Measurements from ENCODE around the gene DCXR.

DCXR gene

DNA sequence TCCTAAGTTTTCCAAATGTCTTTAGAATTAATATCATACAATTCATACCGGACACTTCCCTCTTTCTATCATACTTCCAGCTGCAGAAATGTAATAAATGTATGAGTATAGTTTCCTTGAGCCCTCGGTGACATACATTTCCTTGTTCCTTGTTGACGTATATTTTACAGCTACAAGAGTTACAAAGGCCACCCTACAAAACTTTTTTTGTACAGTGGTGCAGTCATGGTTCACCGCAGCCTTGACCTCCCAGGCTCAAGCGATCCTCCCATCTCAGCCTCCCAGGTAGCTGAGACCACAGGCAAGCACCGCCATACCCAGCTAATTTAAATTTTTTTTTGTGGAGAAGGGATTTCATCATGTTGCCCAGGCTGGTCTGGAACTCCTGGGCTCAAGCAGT, 35.3 kb upstream of the DCXR start:
- H3K4me1 ChIP-seq (ENCODE audit: control insufficient read depth, insufficient read depth, low read length) = no peaks in the 10 kb centered on the region
- no peak overlapping the region for H3K27ac ChIP-seq (ENCODE audit: extremely low read depth, low read depth, low read length)
- no peaks in the 10 kb centered on the region for H3K9me3 ChIP-seq (ENCODE audit: control insufficient read depth, insufficient read depth, low read depth, low read length)
- H3K4me3 ChIP-seq (ENCODE audit: low read depth, low read length) = no peak overlapping the region
- POLR2A ChIA-PET = interaction anchor here (0.7 to 1.2 kb wide), 3 partner anchors 9 to 35 kb away, joined by 3 to 4 read pairs (median 3); partner anchors contain the start of gene DCXR
- TF ChIP-seq, protein P1, sequence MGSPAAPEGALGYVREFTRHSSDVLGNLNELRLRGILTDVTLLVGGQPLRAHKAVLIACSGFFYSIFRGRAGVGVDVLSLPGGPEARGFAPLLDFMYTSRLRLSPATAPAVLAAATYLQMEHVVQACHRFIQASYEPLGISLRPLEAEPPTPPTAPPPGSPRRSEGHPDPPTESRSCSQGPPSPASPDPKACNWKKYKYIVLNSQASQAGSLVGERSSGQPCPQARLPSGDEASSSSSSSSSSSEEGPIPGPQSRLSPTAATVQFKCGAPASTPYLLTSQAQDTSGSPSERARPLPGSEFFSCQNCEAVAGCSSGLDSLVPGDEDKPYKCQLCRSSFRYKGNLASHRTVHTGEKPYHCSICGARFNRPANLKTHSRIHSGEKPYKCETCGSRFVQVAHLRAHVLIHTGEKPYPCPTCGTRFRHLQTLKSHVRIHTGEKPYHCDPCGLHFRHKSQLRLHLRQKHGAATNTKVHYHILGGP (tag by site-specific recombination; IDR thresholded peaks at IDR 0.05) = no peak
- no peak for TF ChIP-seq ZNF747 (tag by site-specific recombination; IDR thresholded peaks at IDR 0.05)
- no peak for TF ChIP-seq ZNF248 (tag by site-specific recombination; IDR thresholded peaks at IDR 0.05)
- TF ChIP-seq, protein P2, sequence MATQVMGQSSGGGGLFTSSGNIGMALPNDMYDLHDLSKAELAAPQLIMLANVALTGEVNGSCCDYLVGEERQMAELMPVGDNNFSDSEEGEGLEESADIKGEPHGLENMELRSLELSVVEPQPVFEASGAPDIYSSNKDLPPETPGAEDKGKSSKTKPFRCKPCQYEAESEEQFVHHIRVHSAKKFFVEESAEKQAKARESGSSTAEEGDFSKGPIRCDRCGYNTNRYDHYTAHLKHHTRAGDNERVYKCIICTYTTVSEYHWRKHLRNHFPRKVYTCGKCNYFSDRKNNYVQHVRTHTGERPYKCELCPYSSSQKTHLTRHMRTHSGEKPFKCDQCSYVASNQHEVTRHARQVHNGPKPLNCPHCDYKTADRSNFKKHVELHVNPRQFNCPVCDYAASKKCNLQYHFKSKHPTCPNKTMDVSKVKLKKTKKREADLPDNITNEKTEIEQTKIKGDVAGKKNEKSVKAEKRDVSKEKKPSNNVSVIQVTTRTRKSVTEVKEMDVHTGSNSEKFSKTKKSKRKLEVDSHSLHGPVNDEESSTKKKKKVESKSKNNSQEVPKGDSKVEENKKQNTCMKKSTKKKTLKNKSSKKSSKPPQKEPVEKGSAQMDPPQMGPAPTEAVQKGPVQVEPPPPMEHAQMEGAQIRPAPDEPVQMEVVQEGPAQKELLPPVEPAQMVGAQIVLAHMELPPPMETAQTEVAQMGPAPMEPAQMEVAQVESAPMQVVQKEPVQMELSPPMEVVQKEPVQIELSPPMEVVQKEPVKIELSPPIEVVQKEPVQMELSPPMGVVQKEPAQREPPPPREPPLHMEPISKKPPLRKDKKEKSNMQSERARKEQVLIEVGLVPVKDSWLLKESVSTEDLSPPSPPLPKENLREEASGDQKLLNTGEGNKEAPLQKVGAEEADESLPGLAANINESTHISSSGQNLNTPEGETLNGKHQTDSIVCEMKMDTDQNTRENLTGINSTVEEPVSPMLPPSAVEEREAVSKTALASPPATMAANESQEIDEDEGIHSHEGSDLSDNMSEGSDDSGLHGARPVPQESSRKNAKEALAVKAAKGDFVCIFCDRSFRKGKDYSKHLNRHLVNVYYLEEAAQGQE (tag by site-specific recombination; IDR thresholded peaks at IDR 0.05) = no peak
- no peak for TF ChIP-seq ZNF266 (tag by site-specific recombination; IDR thresholded peaks at IDR 0.05; ENCODE audit: low read depth)
- TF ChIP-seq ZNF701 (tag by site-specific recombination; IDR thresholded peaks at IDR 0.05) = no peak
- TF ChIP-seq ZNF221 (tag by site-specific recombination; IDR thresholded peaks at IDR 0.05; ENCODE audit: borderline replicate concordance) = no peak
- TF ChIP-seq, protein P3, sequence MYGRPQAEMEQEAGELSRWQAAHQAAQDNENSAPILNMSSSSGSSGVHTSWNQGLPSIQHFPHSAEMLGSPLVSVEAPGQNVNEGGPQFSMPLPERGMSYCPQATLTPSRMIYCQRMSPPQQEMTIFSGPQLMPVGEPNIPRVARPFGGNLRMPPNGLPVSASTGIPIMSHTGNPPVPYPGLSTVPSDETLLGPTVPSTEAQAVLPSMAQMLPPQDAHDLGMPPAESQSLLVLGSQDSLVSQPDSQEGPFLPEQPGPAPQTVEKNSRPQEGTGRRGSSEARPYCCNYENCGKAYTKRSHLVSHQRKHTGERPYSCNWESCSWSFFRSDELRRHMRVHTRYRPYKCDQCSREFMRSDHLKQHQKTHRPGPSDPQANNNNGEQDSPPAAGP (tag by site-specific recombination; IDR thresholded peaks at IDR 0.05) = no peak
- no peak for TF ChIP-seq ZBTB20 (tag by site-specific recombination; IDR thresholded peaks at IDR 0.05)
- TF ChIP-seq ZNF350 (tag by site-specific recombination; IDR thresholded peaks at IDR 0.05) = no peak
- no peak for TF ChIP-seq ZBTB1 (tag by site-specific recombination; IDR thresholded peaks at IDR 0.05)
- TF ChIP-seq ZNF707 (tag by site-specific recombination; IDR thresholded peaks at IDR 0.05) = no peak
- TF ChIP-seq ZFP41 (tag by site-specific recombination; IDR thresholded peaks at IDR 0.05; ENCODE audit: borderline replicate concordance) = no peak
- TF ChIP-seq ZNF214 (tag by site-specific recombination; IDR thresholded peaks at IDR 0.05; ENCODE audit: borderline replicate concordance) = no peak
- no peak for TF ChIP-seq ZNF341 (tag by site-specific recombination; IDR thresholded peaks at IDR 0.05; ENCODE audit: low read depth)
- no peak for TF ChIP-seq ZBTB8A (tag by site-specific recombination; IDR thresholded peaks at IDR 0.05)
- TF ChIP-seq OVOL3 (tag by site-specific recombination; IDR thresholded peaks at IDR 0.05) = no peak
- no peak for TF ChIP-seq WT1 (tag by site-specific recombination; IDR thresholded peaks at IDR 0.05)
- CTCF ChIA-PET = interaction anchor here (1.1 kb wide), 1 partner anchor 35 kb away, joined by 7 read pairs; the partner anchor contains the start of gene DCXR
- peaks cover under 1 to 6% of the 10 kb centered on the region in 2 experiments for H3K36me3 ChIP-seq (ENCODE audit: control insufficient read depth in 2 of 2, insufficient read depth in 1 of 2, low read length in 2 of 2)

DNA sequence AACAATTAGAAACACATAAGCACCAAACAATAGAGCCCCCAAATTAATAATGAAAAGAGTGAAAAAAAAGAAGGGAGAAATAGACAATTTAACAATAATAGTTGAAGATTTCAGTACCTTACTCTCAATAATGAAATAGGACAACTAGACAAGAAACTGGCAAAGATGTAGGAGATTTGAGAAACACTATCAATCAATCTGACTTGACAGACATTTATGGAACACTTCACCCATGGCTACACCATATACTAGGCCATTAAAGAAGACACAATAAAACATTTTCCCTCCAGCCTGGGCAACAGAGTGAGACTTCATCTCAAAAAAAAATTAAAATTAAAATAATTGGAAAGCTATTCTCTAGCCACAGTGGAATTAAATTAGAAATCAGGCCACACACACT, 33.1 kb upstream of the DCXR start:
- H3K4me3 ChIP-seq (ENCODE audit: low read depth, low read length) = no peak overlapping the region
- no peak overlapping the region for H3K27ac ChIP-seq (ENCODE audit: extremely low read depth, low read depth, low read length)
- TF ChIP-seq ZNF121 (tag by site-specific recombination; IDR thresholded peaks at IDR 0.05) (0 out of 2 replicates have a peak, but pooled peaks have one; percentile 32), ZNF274 (IDR thresholded peaks at IDR 0.05; ENCODE audit: low read length) (no peak), ZNF274 (tag by site-specific recombination; IDR thresholded peaks at IDR 0.05; ENCODE audit: borderline replicate concordance) (no peak), ZNF184 (tag by site-specific recombination; IDR thresholded peaks at IDR 0.05) (no peak)
- no peaks in the 10 kb centered on the region for H3K4me1 ChIP-seq (ENCODE audit: control insufficient read depth, insufficient read depth, low read length)
- ChIA-PET POLR2A (interaction anchor here (1.5 to 1.8 kb wide), 2 partner anchors 9 to 33 kb away, joined by 4 read pairs; partner anchors contain the start of gene DCXR), CTCF (interaction anchor here (0.8 to 1.4 kb wide), 2 partner anchors 14 to 40 kb away, joined by 4 to 5 read pairs; no protein-coding TSS in a partner anchor)
- H3K9me3 ChIP-seq (ENCODE audit: control insufficient read depth, insufficient read depth, low read depth, low read length) = no peaks in the 10 kb centered on the region
- no peaks in the 10 kb centered on the region for H3K36me3 ChIP-seq (ENCODE audit: control insufficient read depth in 2 of 2, insufficient read depth in 1 of 2, low read length in 2 of 2)
